Iris pigment epithelial cell (primary cell): ENCODE results near the gene SKAP1.

Experiments used
- DNase-seq: peaks from one replicate; pipeline ENCODE4 v3.0.0-alpha.2; 2011; ENCODE audit warnings: low read depth

The SKAP1 gene

DNA sequence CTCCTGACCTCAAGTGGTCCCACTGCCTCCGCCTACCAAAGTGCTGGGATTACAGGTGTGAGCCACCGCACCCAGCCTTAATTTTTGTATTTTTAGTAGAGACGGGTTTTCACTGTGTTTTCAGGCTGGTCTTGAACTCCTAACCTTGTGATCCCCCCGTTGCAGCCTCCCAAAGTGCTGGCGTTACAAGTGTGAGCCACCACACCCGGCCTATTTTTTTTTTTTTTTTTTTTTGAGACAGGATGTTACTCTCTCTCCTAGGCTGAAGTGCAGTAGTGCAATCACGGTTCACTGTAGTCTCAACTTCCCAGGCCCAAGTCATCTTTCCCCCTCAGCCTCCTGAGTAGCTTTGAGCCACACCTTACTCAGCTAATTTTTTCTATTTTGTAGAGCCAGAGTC, 325.6 kb downstream of the SKAP1 start:
- DNase-seq = no peak

DNA sequence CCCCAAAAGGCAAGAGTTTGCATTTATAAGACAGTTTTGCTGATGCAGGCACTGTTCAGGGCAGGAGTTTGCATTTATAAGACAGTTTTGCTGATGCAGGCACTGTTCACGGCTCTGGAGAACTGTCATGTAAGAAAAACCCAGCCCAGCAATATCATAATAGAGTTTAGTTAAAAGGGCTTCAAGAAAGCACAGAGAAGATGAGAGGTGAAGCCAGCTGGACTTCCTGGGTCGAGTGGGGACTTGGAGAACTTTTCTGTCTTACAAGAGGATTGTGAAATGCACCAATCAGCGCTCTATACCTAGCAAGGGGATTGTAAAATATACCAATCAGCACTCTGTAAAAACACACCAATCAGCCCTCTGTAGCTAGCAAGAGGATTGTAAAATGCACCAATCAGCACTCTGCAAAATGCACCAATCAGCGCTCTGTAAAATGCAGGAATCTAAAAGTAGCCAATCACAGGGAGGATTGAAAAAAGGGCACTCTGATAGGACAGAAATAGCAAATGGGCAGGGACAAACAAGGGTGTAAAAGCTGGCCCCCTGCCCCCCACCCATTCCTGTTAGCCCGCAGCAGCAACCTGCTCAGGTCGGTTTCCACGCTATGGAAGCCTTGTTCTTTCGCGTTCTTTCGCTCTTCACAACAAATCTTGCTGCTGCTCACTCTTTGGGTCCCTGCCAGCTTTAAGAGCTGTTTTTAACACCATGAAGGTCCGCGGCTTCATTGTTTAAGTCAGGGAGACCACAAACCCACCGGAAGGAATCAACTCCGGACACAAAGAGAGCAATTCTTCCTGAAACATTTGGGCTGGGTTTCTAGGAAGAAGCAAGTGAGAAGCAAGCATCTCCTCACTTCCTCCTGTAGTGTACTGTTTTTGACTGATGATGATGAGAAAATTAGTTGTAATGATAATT, 327.0 kb downstream of the SKAP1 start:
- DNase-seq = no peak

DNA sequence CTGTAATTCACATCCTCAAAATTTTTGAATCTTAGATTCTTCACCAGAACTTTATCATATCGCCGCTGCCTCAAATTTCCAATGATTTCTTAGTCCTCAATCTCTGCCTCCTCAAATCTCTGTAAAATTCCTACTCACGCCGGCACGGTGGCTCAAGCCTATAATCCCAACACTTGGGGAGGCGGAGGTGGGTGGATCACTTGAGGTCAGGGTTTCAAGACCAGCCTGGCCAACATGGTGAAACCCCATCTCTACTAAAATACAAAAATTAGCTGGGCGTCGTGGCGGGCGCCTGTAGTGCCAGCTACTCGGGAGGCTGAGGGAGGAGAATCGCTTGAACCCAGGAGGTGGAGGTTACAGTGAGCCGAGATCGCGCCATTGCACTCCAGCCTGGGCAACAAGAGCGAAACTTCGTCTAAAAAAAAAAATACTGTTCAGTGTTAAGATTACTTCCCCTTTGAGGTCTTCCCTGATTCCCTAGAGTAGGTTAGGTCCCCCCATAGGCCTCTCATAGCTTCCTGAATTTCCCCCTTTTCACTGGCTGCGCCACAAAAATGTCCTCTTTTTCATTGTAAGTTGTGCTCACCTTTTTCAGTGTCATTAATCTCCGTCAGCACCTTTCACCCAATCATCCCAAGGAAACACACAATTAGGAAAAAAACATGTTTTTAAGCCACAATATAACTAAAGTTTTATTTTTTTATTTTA, 327.8 kb downstream of the SKAP1 start:
- no peak for DNase-seq

DNA sequence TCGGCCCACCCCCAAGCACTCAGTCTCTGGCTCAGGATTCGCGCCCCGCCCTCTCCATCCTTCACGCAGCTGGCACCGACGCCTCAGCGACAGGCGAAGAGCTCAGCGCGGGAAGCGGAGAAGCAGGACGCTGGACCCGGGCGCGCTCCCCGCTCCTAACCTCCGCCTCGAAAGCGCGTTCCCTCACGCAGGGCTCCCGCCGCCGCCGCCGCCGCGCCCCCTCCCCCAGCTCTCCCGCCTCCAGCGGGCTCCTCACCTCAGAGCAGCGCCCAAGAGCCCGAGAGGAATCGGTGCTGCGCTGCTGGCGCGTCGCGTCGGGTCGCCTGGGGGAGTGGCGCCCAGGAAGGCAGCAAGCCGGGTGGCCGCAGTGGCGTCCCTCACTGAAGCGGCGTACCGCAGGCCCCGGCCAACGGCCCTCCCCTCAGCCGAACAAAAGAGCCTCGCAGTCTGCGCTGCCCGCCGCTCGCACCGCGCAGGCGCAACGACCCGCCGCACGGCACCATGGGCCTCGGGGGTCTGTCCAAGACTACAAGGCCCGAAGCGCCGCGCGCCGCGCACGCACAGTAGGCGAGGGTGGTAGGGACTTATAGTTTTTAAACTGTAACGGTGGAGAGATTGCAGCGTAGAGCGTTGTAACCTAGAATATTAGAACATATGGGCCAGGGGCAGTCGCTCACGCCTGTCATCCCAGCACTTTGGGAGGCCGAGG, 328.8 kb downstream of the SKAP1 start, which contains the start of gene CBX1:
Gene CBX1 (minus strand): TSS at position 467 of the 709 bp plus-strand sequence. CDS start 24,474 bp downstream, outside the sequence.
- peak; percentile 95 for DNase-seq

DNA sequence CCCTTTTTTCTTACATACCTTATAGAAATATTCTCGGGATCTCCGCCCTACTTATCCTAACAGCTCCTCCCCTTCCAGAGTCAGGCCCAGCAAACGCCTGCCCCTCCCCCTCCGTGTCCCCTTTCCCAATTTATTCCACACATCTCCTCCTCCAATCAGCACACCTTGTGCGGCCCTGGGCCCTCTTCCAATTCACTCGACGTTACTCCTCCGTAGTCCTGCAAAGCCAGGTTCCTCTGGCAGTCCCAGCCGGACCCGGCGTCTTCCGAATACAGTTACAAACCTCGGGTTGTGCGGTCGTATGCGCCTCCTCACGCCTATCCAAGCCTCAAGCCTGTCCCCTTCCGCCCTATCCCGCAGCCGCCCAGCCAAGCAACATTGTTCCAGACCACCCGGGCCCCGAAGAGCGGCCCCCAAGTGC, 329.4 kb downstream of the SKAP1 start:
- peak; percentile 55 for DNase-seq

DNA sequence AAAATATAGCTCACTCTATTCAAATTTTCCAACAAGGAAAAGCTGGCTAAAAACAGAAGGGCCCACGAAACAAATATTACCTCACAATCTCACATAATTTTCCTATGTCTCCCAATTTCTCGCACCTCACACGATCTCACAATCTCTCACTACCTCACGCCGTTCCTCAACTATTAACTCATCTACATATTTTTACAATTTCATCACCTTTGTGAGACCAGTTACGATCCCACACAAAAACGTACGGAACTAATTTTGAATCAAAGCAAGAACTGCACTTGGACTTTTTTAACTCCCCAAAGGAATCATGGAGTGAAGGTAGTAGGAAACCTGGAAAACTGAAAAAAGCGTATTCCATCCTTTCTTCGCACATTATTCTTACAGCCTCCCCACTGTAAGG, 329.9 kb downstream of the SKAP1 start:
- peak; percentile 64 for DNase-seq

DNA sequence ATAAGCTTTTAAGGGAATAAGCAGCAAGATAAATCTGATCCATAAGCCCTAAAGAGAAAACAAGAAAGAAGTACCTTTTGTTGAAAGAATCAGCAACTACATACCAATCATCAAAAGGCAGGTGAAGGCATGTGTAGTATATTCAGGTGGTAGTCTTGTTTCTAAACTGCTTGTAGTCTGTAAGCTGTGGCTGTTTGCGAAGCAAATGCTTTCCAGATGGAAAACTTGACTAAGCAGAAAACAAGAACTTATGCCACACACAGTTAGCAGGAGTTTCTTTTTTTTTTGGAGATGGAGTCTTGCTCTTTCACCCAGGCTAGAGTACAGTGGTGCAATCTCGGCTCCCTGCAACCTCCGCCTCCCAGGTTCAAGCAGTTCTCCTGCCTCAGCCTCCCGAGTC, 334.4 kb downstream of the SKAP1 start:
- DNase-seq = peak; percentile 13

DNA sequence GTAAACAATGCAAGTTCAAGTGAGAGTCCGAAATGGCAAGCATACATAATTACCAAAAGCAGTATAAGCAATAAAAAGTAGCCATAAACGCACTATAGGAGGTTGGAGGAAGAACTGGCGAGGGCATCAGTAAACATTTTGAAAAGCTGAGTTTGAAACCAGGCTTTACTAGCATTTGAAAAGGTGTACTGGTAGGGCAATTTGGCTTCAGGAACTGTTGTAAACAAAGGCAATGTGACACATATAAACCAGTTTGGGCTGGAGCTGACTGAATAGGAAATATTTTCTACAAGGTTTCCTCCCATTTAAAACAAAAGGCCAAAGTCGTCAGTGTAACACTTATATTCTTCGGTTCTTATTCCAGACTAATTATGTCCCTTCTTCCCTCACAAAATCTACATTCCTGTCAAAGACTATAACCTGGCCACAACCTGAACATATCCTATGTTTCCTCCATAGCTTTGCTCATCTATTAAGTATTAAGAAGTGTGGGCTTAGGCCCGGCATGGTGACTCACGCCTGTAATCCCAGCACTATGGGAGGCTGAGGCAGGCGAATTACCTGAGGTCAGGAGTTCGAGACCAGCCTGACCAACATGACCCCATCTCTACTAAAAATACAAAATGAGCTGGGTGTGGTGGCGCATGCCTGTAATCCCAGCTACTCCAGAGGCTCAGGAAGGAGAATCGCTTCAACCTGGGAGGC, 336.5 kb downstream of the SKAP1 start:
- no peak for DNase-seq

DNA sequence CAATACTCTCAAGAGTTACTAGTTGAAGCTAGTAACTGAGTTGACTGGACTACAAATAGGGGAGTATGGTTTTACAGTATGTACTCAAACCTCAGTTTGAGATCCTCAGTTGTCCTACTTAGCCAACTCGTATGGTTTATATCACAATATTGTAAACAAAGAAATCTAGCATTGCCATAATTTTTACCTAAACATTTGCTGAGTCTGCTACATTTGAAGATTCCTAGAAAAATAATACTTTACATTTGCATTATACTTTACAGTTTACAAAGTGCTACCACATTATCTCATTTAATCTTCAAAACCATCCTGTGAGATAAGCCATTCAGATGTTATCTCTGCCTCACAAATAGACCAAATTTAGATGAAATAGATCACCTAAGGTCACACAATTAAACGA, 345.1 kb downstream of the SKAP1 start:
- DNase-seq = no peak
